K562 (cell line): ENCODE data around the gene TTC21A. TPM values are rescaled to one million over a fixed set of nuclear protein-coding genes. Genes with fewer than 3 reads are reported as not detected.

Experiments
- BDP1 ChIP-seq: IDR thresholded peaks from 3 replicates; pipeline ENCODE4 v1.6.1; 2011; ENCODE audit not compliant: insufficient read length, insufficient read depth
- BRCA1 ChIP-seq, 2 experiments: fragments of 450-650 bp in 1 of 2; sonication (generic) in 1 of 2; formaldehyde crosslinking in 1 of 2; IDR thresholded peaks; 2 replicates each; pipeline versions ENCODE4 v1.5.0 to v1.6.1; 2017 to 2020; ENCODE audit warnings: mild to moderate bottlenecking in 1 of 2, missing genetic modification reagents in 1 of 2
- BRF1 ChIP-seq: IDR thresholded peaks from 3 replicates; pipeline ENCODE4 v1.6.1; 2011; ENCODE audit warnings: borderline replicate concordance, mild to moderate bottlenecking; ENCODE audit not compliant: insufficient read length; ENCODE audit errors: extremely low read depth
- CC2D1A ChIP-seq: fragments of 450-650 bp; IDR thresholded peaks from 2 replicates; pipeline ENCODE4 v1.6.1; 2017; ENCODE audit warnings: mild to moderate bottlenecking
- CHCHD3 ChIP-seq: fragments of 250-450 bp; sonication (Bioruptor Pico); IDR thresholded peaks from 2 replicates; pipeline ENCODE4 v2.1.2; 2022; ENCODE audit warnings: mild to moderate bottlenecking
- DIDO1 ChIP-seq: fragments of 450-650 bp; IDR thresholded peaks from 2 replicates; pipeline ENCODE4 v1.6.1; 2016; ENCODE audit warnings: low read depth, missing biosample characterization, missing genetic modification characterization
- EP400 ChIP-seq: fragments of 450-650 bp; IDR thresholded peaks from 2 replicates; pipeline ENCODE4 v1.6.1; 2017; ENCODE audit warnings: antibody characterized with exemption, mild to moderate bottlenecking, moderate library complexity
- HDAC6 ChIP-seq: IDR thresholded peaks from 2 replicates; pipeline ENCODE4 v1.6.1; 2012; ENCODE audit warnings: low read depth, mild to moderate bottlenecking, control low read depth, inconsistent platforms, low read length, moderate library complexity
- HMBOX1 ChIP-seq: sonication (generic); IDR thresholded peaks from 2 replicates; pipeline ENCODE4 v1.6.1; 2016
- HOXB6 ChIP-seq: fragments of 250-450 bp; sonication (Bioruptor Pico); IDR thresholded peaks from 2 replicates; pipeline ENCODE4 v1.5.1; 2022; ENCODE audit warnings: mild to moderate bottlenecking, borderline replicate concordance
- ID3 ChIP-seq, 2 experiments: fragments of 250-450 bp in 1 of 2; fragments of 450-650 bp in 1 of 2; sonication (Bioruptor Pico) in 1 of 2; IDR thresholded peaks; 2 replicates each; pipeline versions ENCODE4 v1.6.1 to v1.8.0; 2016 to 2021; ENCODE audit warnings: mild to moderate bottlenecking in 2 of 2, moderate library complexity in 2 of 2, missing compliant biosample characterization in 1 of 2, missing genetic modification characterization in 1 of 2
- KDM4B ChIP-seq, 2 experiments: fragments of 450-650 bp in 1 of 2; sonication (generic) in 1 of 2; IDR thresholded peaks; 2 replicates each; pipeline ENCODE4 v1.6.1; 2016 to 2017; ENCODE audit warnings: borderline replicate concordance in 2 of 2, antibody characterized with exemption in 1 of 2, low read depth in 1 of 2, mild to moderate bottlenecking in 1 of 2
- KLF16 ChIP-seq: IDR thresholded peaks from 2 replicates; pipeline ENCODE4 v1.6.1; 2016; ENCODE audit warnings: antibody characterized with exemption
- POLR2B ChIP-seq: fragments of 450-650 bp; IDR thresholded peaks from 2 replicates; pipeline ENCODE4 v1.6.1; 2018; ENCODE audit warnings: low read depth; ENCODE audit not compliant: partially characterized antibody
- POU5F1 ChIP-seq: fragments of 150-350 bp; IDR thresholded peaks from 2 replicates; pipeline ENCODE4 v1.6.1; 2014; ENCODE audit warnings: borderline replicate concordance, low read length, low read depth, mild to moderate bottlenecking; ENCODE audit not compliant: partially characterized antibody
- PRMT5 ChIP-seq: sonication (generic); formaldehyde crosslinking; IDR thresholded peaks from 2 replicates; pipeline ENCODE4 v1.5.0; 2020; ENCODE audit warnings: missing genetic modification reagents
- PTTG1 ChIP-seq: fragments of 450-650 bp; IDR thresholded peaks from 2 replicates; pipeline ENCODE4 v1.6.1; 2016; ENCODE audit warnings: low read depth, mild to moderate bottlenecking, missing genetic modification characterization, missing compliant biosample characterization
- RFX7 ChIP-seq: fragments of 250-450 bp; sonication (Bioruptor Pico); IDR thresholded peaks from 2 replicates; pipeline ENCODE4 v1.5.1; 2021; ENCODE audit warnings: mild to moderate bottlenecking
- TGIF2 ChIP-seq: sonication (generic); formaldehyde crosslinking; IDR thresholded peaks from 2 replicates; pipeline ENCODE4 v1.8.1; 2022; ENCODE audit warnings: mild to moderate bottlenecking, missing genetic modification reagents, moderate library complexity
- ZBED1 ChIP-seq: IDR thresholded peaks from 2 replicates; pipeline ENCODE4 v1.6.1; 2014
- ZFP30 ChIP-seq: fragments of 250-450 bp; sonication (Bioruptor Pico); IDR thresholded peaks from 2 replicates; pipeline ENCODE4 v1.8.0; 2022; ENCODE audit warnings: moderate library complexity, mild to moderate bottlenecking, inconsistent platforms, borderline replicate concordance
- ZNF57 ChIP-seq: fragments of 450-650 bp; formaldehyde crosslinking; IDR thresholded peaks from 2 replicates; pipeline ENCODE4 v1.4.0; 2020; ENCODE audit warnings: mild to moderate bottlenecking, moderate library complexity
- ZSCAN29 ChIP-seq: fragments of 450-650 bp; IDR thresholded peaks from 2 replicates; pipeline ENCODE4 v1.6.1; 2017
- polyA plus RNA-seq, 8 experiments: library from polyadenylated mRNA; depleted of rRNA in 4 of 8; stranded (reverse) in 5 of 8; unstranded in 3 of 8; fragments of >200 nt; fragmentation: Nextera tagmentation in 2 of 8; fragmentation: Illumina TruSeq in 1 of 8; extraction: Ambion mirVana in 2 of 8; extraction: Trizol in 1 of 8; gene quantifications; 2 replicates each; pipeline versions ENCODE4 v1.2.1 to v1.2.3, GENCODE V29; 2011 to 2014; ENCODE audit warnings: inconsistent platforms in 1 of 8, missing spikeins in 1 of 8
- total RNA-seq, 7 experiments: library from RNA; depleted of rRNA in 6 of 7; stranded (reverse); fragments of >200 nt in 6 of 7; fragmentation: Illumina TruSeq in 2 of 7; extraction: Trizol in 2 of 7; gene quantifications; 2 replicates each; pipeline versions ENCODE4 v1.2.1 to v1.2.3, GENCODE V29; 2011 to 2021; ENCODE audit warnings: low replicate concordance in 1 of 7
- TF ChIP-seq, protein P1 (sequence below): sonication (generic); formaldehyde crosslinking; IDR thresholded peaks from 2 replicates; pipeline ENCODE4 v1.9.0; 2022; ENCODE audit warnings: mild to moderate bottlenecking, missing genetic modification reagents
- TF ChIP-seq, protein P2 (sequence below): IDR thresholded peaks from 3 replicates; pipeline ENCODE4 v1.6.1; 2011; ENCODE audit warnings: borderline replicate concordance, mild to moderate bottlenecking; ENCODE audit not compliant: insufficient read length, insufficient read depth

The TTC21A gene
- total and polyA plus RNA-seq, 9 of the 15 experiments (the other 6 are each of a cell fraction or from before 2014, with no cell fraction given): 0.22 to 1.4 (median 0.70) TPM

GRCh38 chr3:39107388-39108199, at the start of gene TTC21A, which contains the start of gene GORASP1 (continued):
- TF ChIP-seq HMBOX1 (no peak), HDAC6 (0 out of 2 replicates have a peak, but pooled peaks have one; percentile 21), CC2D1A (no peak), ZFP30 (no peak), EP400 (peak; percentile 39; the same call in 1 of the 2 replicates), POLR2B (peak; percentile 24), ZNF57 (CRISPR knock-in tag) (0 out of 2 replicates have a peak, but pooled peaks have one; percentile 37), POU5F1 (no peak), CHCHD3 (CRISPR knock-in tag) (no peak), KLF16 (no peak), TGIF2 (no peak), BRCA1 (IDR thresholded peaks at IDR 0.05) (no peak), BRCA1 (CRISPR knock-in tag; IDR thresholded peaks at IDR 0.05) (no peak), ZSCAN29 (no peak), KDM4B (IDR thresholded peaks at IDR 0.05; ENCODE audit: borderline replicate concordance in 2 of 2, low read depth in 1 of 2) (no peak; a peak in 1 of 4 replicates), BDP1 (no peak), ID3 (CRISPR knock-in tag; IDR thresholded peaks at IDR 0.05) (no peak), ID3 (tag; IDR thresholded peaks at IDR 0.05) (peak; percentile 58; the same call in 1 of the 2 replicates), HOXB6 (no peak), PTTG1 (tag) (no peak), BRF1 (no peak), PRMT5 (CRISPR knock-in tag) (no peak), ZBED1 (no peak), DIDO1 (tag) (0 out of 2 replicates have a peak, but pooled peaks have one; percentile 29), RFX7 (CRISPR knock-in tag) (no peak)
- TF ChIP-seq, protein P1, sequence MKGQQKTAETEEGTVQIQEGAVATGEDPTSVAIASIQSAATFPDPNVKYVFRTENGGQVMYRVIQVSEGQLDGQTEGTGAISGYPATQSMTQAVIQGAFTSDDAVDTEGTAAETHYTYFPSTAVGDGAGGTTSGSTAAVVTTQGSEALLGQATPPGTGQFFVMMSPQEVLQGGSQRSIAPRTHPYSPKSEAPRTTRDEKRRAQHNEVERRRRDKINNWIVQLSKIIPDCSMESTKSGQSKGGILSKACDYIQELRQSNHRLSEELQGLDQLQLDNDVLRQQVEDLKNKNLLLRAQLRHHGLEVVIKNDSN (CRISPR knock-in tag): peak; percentile 70
- TF ChIP-seq, protein P2, sequence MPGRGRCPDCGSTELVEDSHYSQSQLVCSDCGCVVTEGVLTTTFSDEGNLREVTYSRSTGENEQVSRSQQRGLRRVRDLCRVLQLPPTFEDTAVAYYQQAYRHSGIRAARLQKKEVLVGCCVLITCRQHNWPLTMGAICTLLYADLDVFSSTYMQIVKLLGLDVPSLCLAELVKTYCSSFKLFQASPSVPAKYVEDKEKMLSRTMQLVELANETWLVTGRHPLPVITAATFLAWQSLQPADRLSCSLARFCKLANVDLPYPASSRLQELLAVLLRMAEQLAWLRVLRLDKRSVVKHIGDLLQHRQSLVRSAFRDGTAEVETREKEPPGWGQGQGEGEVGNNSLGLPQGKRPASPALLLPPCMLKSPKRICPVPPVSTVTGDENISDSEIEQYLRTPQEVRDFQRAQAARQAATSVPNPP: no peak
